A673 (cell line): ENCODE results near the gene FXYD4. TPM values are rescaled to one million over a fixed set of nuclear protein-coding genes. Genes with fewer than 3 reads are reported as not detected.
A peak's percentile ranks its signal among the peaks of the same experiment; 100 is the strongest.

Experiments
- BruUV-seq: library from RNA; stranded (reverse); fragments of 400-500 nt; replicated peaks from 2 replicates; lab custom pipeline; 2021; lab: Mats Ljungman, UMichigan
- CTCF ChIA-PET: fragments of 300-600 bp; sonication (Branson Sonifier 250); formaldehyde crosslinking; loops from one replicate; lab custom pipeline; 2022; ENCODE audit warnings: antibody characterized with exemption; lab: Charles Lee
- POLR2A ChIA-PET: fragments of 300-600 bp; sonication (Branson Sonifier 250); formaldehyde crosslinking; loops from one replicate; lab custom pipeline; 2022; ENCODE audit warnings: antibody characterized with exemption; ENCODE audit not compliant: low non-redundant PET; lab: Charles Lee
- DNase-seq: peaks from one replicate; pipeline ENCODE4 v3.0.0-alpha.2; 2015; ENCODE audit warnings: low spot score
- H3K27ac ChIP-seq: fragments of 200-600 bp; sonication (generic); 2 replicates; pipeline ENCODE4 v1.5.1; 2016; ENCODE audit warnings: mixed run types, low read depth, mild to moderate bottlenecking, mixed read lengths, antibody characterized with exemption, low read length; ENCODE audit not compliant: poor library complexity, severe bottlenecking
- H3K27me3 ChIP-seq: fragments of 200-600 bp; sonication (generic); replicated peaks from 2 replicates; pipeline ENCODE4 v1.6.1; 2017; ENCODE audit warnings: mixed run types, low read depth, mild to moderate bottlenecking, mixed read lengths, antibody characterized with exemption, low read length; ENCODE audit not compliant: insufficient read depth, poor library complexity
- H3K36me3 ChIP-seq: fragments of 200-600 bp; sonication (generic); 2 replicates; pipeline ENCODE4 v1.6.1; 2016; ENCODE audit warnings: mixed run types, mild to moderate bottlenecking, mixed read lengths, antibody characterized with exemption, low read length; ENCODE audit not compliant: insufficient read depth, poor library complexity, severe bottlenecking
- H3K4me1 ChIP-seq: fragments of 200-600 bp; sonication (generic); 2 replicates; pipeline ENCODE4 v1.6.1; 2017; ENCODE audit warnings: mixed run types, mild to moderate bottlenecking, mixed read lengths, antibody characterized with exemption, low read length; ENCODE audit not compliant: insufficient read depth, poor library complexity, severe bottlenecking
- H3K4me3 ChIP-seq: fragments of 200-600 bp; sonication (generic); 2 replicates; pipeline ENCODE4 v1.5.1; 2016; ENCODE audit warnings: low read depth, mixed run types, mild to moderate bottlenecking, mixed read lengths, low read length; ENCODE audit not compliant: poor library complexity, severe bottlenecking
- H3K9me3 ChIP-seq: fragments of 200-600 bp; sonication (generic); 2 replicates; pipeline ENCODE4 v1.6.1; 2016; ENCODE audit warnings: mixed run types, low read depth, mild to moderate bottlenecking, mixed read lengths, antibody characterized with exemption, low read length; ENCODE audit not compliant: poor library complexity, severe bottlenecking
- EZH2 ChIP-seq: fragments of 200-600 bp; sonication (generic); IDR thresholded peaks from 2 replicates; pipeline ENCODE4 v1.6.1; 2017; ENCODE audit warnings: borderline replicate concordance, low read depth, mild to moderate bottlenecking, mixed read lengths, antibody characterized with exemption, low read length; ENCODE audit not compliant: poor library complexity, severe bottlenecking
- intact Hi-C: fragments of 100-400 bp; cut with micrococcal nuclease; formaldehyde crosslinking; loops from one replicate; pipeline ENCODE4 v1.10.0; 2022; ENCODE audit not compliant: unreplicated experiment
- total RNA-seq: library from RNA; stranded (reverse); gene quantifications from 2 replicates; pipeline ENCODE4 v1.2.3, GENCODE V29; 2021
- TF ChIP-seq, protein P1 (sequence below): fragments of 300-800, 200-600 bp; sonication (generic); conservative IDR thresholded peaks from 2 replicates; pipeline ENCODE4 v1.5.1; 2017; ENCODE audit warnings: low read depth, mild to moderate bottlenecking, antibody characterized with exemption, low read length, moderate library complexity, mixed read lengths

Gene FXYD4
- total RNA-seq, 1 experiment from 2014 or later: not detected

DNA sequence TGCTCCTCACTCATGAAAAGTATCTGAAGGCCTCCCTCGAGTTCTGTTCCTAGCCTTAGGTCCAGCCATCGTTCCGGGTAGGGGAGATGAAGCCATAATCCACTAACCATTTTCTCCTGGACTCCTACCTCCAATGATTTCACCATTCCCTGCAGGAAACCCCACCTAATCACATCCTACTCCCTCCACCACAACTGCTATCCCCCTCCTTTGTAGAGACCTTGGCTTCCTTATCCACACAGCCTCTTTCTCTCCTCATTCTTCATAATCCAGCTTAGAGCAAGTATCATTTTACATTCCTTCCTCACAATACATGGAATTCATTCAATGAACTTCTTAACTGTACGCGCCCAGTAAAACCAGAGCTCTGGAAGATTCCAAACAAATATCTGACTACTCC, 18.9 kb downstream of the FXYD4 start:
- intact Hi-C loops: no loop called here

DNA sequence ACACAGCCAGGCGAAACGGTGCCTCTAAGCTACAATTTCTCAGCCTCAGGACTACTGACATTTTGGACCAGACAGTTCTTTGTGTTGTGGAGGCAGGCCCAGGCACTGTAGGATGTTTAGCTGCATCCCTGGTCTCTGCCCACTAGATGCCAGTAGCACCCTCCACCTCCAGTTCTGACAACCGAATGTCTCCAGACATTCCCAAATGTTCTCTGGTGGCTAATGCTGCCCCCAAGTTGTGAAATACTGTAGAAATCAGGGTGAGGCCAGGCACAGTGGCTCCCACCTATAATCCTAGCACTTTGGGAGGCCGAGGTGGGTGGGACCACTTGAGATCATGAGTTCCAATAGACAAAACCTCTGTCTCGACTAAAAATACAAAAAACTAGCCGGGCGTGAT, 19.3 kb downstream of the FXYD4 start:
- BruUV-seq: no TSS peak
- TF ChIP-seq EZH2: no peak
- TF ChIP-seq, protein P1, sequence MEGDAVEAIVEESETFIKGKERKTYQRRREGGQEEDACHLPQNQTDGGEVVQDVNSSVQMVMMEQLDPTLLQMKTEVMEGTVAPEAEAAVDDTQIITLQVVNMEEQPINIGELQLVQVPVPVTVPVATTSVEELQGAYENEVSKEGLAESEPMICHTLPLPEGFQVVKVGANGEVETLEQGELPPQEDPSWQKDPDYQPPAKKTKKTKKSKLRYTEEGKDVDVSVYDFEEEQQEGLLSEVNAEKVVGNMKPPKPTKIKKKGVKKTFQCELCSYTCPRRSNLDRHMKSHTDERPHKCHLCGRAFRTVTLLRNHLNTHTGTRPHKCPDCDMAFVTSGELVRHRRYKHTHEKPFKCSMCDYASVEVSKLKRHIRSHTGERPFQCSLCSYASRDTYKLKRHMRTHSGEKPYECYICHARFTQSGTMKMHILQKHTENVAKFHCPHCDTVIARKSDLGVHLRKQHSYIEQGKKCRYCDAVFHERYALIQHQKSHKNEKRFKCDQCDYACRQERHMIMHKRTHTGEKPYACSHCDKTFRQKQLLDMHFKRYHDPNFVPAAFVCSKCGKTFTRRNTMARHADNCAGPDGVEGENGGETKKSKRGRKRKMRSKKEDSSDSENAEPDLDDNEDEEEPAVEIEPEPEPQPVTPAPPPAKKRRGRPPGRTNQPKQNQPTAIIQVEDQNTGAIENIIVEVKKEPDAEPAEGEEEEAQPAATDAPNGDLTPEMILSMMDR: peak; percentile 63
- intact Hi-C loops: no loop called here
- ChIA-PET CTCF (no interaction called here), POLR2A (interaction anchor here (0.8 kb wide), 1 partner anchor 54 kb away, joined by 3 read pairs; no protein-coding TSS in a partner anchor)
- peak; percentile 74 for DNase-seq
- no peaks in the 10 kb centered on the region for H3K9me3 ChIP-seq
- peaks cover 98% of the 10 kb centered on the region for H3K36me3 ChIP-seq
- no peak overlapping the region for H3K27ac ChIP-seq
- peaks cover 6% of the 10 kb centered on the region for H3K4me1 ChIP-seq
- H3K27me3 ChIP-seq: no peaks in the 10 kb centered on the region
- no peak overlapping the region for H3K4me3 ChIP-seq

More for the DNA sequence above, 18.9 kb downstream of the FXYD4 start:
- H3K9me3 ChIP-seq: no peaks in the 10 kb centered on the region
- no peak overlapping the region for H3K27ac ChIP-seq
- no peaks in the 10 kb centered on the region for H3K27me3 ChIP-seq
- peaks cover 6% of the 10 kb centered on the region for H3K4me1 ChIP-seq
- BruUV-seq: no TSS peak
- H3K36me3 ChIP-seq: peaks cover 100% of the 10 kb centered on the region
- CTCF ChIA-PET: no interaction called here
- H3K4me3 ChIP-seq: no peak overlapping the region
- TF ChIP-seq, protein P1: no peak
- POLR2A ChIA-PET: interaction anchor here (0.8 kb wide), 1 partner anchor 54 kb away, joined by 3 read pairs; no protein-coding TSS in a partner anchor
- DNase-seq: no peak

DNA sequence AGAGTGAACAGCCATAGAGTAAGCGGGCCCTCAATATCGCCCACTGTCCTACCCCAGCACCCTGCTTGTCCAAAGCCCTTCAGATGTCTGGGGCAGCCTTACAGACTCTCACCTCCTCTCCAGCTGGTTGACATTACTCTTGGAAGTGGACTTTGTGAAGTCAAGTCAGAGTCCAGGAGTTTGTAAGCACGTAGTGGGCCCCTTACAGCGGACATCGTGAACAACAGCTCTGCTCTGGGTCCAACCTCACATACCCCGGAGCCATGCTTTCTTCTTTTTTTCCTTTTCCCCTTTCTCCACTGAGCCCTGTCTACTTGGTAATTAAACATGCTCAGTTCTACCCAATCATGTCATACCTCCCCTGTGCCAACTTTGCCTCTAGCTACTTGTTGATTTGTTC, 20.1 kb downstream of the FXYD4 start:
- Histone ChIP-seq H3K27ac (peak overlapping the region; percentile 11), H3K36me3 (peaks cover 90% of the 10 kb centered on the region), H3K4me3 (no peak overlapping the region), H3K9me3 (no peaks in the 10 kb centered on the region), H3K27me3 (no peaks in the 10 kb centered on the region), H3K4me1 (peaks cover 6% of the 10 kb centered on the region)
- TF ChIP-seq, protein P1: no peak
- TF ChIP-seq EZH2: no peak
- intact Hi-C loops: no loop called here
- BruUV-seq: no TSS peak
- POLR2A ChIA-PET: no interaction called here
- DNase-seq: no peak
- CTCF ChIA-PET: no interaction called here
